GM21576 (cell line): ENCODE measurements around the gene GLRA1.
"Not testable (repeated sequence)": the region's sequence is repeated elsewhere in the genome, so short reads cannot be mapped to it uniquely, and the experiment has no call there.

Source experiments
- ATAC-seq: cut with Tn5 transposase; IDR thresholded peaks from one replicate; pipeline ENCODE4 v1.9.1; 2021; ENCODE audit warnings: mild to moderate bottlenecking, moderate library complexity; ENCODE audit not compliant: unreplicated experiment

GLRA1 gene

GRCh38 chr5:151822141-151822540 lies 102.5 kb downstream of the GLRA1 start:
- ATAC-seq: no peak

DNA sequence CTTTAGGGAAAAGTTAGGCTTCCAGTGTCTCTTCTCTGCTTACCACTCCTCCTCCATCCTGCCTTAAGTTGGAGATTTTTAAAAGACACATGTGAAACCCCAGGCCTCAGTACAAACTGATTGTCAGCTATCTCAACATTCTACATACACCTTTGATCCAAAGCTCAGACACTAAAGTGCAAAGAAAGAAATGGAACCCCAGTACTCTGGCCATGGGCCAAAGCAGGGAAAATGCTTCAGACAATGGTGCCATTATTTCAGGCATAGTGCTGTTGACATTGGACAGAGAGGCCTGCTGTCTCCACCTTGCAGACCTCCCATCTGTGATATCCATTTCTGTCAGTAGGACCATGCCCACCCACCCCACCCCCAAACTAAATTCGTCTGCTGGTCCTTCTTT lies 103.7 kb downstream of the GLRA1 start:
- no peak for ATAC-seq

- ATAC-seq: no peak
These were observed 104.4 kb downstream of the GLRA1 start for GRCh38 chr5:151820271-151820670.

GRCh38 chr5:151819830-151820229 lies 104.8 kb downstream of the GLRA1 start:
- ATAC-seq: no peak

GRCh38 chr5:151815051-151815450 lies 109.6 kb downstream of the GLRA1 start:
- ATAC-seq: no peak

DNA sequence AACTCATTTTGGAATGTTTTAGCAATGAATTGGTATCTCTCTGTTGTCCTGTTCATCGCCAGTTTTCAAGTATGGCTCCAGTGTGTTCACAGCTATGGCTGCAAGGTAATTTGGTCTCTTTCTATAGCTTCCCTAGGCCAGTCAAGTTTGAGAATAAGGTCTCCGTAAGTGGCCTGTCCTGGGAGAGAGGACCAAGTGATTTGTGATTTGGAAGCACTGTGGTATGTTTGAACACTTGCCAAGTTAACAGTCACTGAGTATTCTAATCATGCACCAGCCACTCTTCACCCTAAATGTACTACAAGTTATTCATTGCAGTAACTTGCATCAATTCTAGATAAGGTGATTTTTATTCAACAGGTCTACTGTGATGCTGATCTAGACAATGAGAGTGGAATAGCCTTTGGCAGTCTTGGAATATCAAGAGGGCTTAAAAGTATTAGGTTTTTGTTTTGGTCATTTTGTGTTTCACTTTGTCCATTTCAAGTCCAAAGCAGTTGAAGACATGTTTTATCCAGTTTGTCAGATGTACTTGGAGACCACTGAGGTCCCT lies 111.8 kb downstream of the GLRA1 start:
- ATAC-seq: no peak

- ATAC-seq: no peak
These were observed 112.9 kb downstream of the GLRA1 start for GRCh38 chr5:151811593-151812321.

GRCh38 chr5:151810897-151811296 lies 113.8 kb downstream of the GLRA1 start:
- no peak for ATAC-seq

DNA sequence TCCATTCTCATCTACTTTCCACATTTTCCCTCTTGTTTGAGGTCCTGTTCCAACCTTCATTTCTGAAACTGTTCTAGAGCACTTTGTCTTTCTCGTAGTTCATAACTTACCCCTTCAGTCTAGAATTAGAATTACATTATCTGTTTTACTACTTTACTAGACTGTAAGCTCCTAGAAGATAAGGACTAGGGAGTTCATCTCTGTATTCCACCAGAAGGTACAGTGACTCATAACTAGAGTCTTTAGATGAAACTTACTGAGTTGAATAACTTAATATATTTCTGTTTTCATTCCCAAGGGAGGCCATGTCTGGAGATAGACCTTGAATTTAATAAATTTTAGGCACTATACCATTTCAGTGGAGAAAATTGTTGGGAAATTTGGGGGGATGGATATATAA lies 114.2 kb downstream of the GLRA1 start:
- no peak for ATAC-seq

DNA sequence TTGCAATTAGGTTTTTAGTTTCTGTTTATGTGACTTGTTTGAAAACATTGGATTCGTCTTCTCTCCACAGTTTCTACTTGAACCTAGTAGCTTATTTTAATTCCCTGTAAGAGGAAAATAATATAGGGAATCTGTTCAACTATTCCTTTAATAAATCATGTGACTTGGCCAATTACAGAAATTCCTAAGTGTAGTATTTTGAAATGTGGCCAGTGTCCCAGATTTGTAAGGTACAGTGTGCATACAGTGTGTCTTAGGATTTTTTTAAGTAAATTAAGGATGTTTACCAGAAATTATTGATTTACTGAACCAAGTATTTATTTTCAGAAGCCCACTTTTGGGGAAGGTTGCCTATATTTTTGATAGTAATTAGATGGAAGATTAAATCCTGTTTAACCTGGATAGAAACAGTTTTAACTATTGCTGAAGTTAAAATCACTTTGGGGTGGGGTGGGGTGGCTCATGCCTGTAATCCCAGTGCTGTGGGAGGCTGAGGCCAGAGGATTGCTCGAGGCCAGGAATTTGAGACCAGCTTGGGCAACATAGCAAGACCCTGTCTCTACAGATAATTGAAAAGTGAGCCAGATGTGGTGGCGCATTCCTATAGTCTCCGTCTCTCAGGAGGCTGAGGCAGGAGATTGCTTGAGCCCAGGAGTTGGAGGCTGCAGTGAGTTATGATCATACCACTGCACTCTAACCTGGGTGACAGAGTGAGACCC lies 116.0 kb downstream of the GLRA1 start:
- ATAC-seq: no peak

DNA sequence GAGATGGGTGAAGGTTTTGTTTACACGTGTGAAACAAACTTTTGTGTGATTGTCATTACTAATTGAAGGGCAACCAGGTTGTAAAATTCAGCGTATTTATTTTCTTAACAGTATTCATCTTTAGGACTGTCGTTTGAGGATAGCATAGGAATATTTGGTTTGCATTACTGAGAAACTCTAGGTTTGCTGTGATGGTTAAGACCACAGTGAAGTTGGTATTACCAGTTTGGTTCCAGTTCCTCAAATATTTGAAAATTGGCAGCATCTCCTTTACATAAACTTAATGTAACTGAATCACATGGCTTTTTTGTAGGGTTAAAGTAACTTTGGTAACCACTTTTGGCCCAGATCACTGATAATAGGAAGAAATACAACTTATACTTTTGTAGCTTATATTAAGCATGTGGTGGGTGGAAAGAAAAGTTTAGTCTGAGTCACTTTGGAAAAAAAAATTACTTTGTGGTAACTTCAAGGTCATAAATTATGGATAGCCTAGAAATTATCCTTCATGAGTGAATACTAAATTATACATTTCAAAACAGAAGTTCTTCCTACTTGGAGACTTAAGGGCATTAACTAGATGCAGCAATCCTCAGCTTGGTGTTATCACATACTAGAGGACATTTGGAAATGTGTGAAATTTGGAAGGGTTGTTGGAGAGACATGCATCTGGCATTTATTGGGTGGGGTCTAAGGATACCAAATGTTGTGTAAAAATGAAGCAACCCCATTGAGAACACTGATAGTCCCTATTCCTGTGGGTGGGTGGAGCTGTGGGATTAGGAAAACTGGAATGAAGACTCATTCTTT lies 119.0 kb downstream of the GLRA1 start:
- ATAC-seq: no peak

GRCh38 chr5:151800532-151800931 lies 124.1 kb downstream of the GLRA1 start:
- ATAC-seq: no peak

DNA sequence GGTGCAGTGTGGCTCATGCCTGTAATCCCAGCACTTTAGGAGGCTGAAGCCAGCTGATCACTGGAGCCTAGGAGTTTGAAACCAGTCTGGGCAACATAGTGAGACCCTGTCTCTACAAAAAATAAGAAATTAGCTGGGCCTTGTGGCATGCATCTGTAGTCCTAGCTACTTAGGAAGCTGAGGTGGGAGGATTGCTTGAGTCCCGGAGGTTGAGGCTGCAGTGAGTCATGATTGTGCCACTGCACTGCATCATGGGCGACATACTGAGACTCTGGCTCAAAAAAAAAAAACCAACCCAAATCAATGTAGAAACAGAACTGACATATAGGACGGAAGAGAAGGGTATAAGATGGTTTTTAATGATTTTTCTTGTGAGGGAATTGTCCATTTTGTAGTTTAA lies 125.2 kb downstream of the GLRA1 start:
- ATAC-seq: no peak

DNA sequence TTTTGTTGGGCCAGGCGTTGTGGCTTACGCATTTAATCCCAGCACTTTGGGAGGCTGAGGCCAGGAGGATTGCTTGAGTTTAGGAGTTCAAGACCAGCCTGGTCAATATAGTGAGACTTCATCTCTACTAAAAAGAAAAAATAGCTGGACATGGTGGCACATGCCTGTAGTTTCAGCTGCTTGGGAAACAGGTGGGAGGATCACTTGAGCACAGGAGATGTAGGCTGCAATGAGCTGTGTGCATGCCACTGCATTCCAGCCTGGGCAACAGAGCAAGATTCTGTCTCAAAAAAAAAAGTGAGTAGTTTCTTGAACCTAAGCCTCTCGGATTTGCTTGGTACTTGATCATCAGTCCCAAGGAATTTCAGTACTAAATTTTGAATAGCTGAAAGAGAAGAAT lies 126.0 kb downstream of the GLRA1 start:
- ATAC-seq: no peak

GRCh38 chr5:151795426-151795825 lies 129.2 kb downstream of the GLRA1 start:
- ATAC-seq: no peak

GRCh38 chr5:151793358-151793757 lies 131.3 kb downstream of the GLRA1 start:
- ATAC-seq: no peak

DNA sequence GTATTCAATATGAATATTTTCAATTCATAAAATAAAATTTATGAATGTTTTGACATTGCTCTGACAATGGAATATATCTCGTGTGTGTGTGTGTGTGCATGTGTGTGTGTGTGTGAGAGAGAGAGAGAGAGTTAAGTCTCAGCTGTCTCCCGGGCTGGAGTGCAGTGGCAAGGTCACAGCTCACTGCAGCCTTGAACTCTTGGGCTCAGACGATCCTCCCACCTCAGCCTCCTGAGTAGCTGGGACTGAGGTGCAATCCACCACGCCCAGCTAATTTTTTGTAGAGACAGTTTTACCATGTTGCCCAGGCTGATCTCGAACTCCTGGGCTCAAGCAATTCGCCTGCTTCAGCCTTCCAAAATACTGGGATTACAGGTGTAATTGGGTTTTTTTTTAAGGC lies 136.8 kb downstream of the GLRA1 start:
- ATAC-seq: no peak

GRCh38 chr5:151786468-151786867 lies 138.2 kb downstream of the GLRA1 start:
- no peak for ATAC-seq

DNA sequence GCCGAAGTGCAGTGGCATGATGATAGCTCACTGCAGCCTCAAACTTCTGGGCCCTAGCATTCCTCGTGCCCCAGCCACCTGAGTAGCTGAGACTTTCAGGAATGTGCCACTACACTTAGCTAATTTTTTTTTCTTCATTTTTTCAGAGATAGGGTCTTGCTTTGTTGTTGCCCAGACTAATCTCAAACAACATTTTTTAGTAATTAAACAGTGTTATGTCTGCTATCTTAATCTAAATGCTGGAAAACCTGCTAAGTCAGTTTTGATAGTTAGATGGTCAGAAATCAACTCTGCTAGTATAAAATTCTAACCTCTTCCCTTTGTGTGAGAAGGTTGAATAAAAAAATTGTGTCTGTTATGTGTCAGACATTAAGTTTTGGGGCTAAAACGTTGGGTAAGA lies 140.5 kb downstream of the GLRA1 start:
- no peak for ATAC-seq

DNA sequence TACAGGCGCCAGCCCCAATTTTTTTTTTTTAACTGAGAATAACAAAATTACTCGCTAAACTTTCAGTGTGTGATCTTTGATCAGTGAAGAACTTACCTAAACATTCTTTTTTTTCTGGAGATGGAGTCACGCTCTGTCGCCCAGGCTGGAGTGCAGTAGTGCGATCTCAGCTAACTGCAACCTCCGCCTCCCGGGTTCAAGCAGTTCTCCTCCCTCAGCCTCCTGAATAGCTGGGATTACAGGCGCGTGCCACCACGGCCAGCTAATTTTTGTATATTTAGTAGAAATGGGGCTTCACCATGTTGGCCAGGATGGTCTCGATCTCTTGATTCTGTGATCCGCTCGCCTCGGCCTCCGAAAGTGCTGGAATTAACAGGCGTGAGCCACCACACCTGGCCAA lies 141.0 kb downstream of the GLRA1 start:
- ATAC-seq: not testable (repeated sequence)

- no peak for ATAC-seq
These were observed 143.4 kb downstream of the GLRA1 start for GRCh38 chr5:151781201-151781600.
